DMS114 treated with DMSO at 0.1 percent for 48 hours (cell line): ENCODE results near the gene TNS3.

Experiments
- DNase-seq: peaks from one replicate; lab custom pipeline; 2025; ENCODE audit not compliant: unreplicated experiment; lab: John Stamatoyannopoulos, UW

TNS3 gene

DNA sequence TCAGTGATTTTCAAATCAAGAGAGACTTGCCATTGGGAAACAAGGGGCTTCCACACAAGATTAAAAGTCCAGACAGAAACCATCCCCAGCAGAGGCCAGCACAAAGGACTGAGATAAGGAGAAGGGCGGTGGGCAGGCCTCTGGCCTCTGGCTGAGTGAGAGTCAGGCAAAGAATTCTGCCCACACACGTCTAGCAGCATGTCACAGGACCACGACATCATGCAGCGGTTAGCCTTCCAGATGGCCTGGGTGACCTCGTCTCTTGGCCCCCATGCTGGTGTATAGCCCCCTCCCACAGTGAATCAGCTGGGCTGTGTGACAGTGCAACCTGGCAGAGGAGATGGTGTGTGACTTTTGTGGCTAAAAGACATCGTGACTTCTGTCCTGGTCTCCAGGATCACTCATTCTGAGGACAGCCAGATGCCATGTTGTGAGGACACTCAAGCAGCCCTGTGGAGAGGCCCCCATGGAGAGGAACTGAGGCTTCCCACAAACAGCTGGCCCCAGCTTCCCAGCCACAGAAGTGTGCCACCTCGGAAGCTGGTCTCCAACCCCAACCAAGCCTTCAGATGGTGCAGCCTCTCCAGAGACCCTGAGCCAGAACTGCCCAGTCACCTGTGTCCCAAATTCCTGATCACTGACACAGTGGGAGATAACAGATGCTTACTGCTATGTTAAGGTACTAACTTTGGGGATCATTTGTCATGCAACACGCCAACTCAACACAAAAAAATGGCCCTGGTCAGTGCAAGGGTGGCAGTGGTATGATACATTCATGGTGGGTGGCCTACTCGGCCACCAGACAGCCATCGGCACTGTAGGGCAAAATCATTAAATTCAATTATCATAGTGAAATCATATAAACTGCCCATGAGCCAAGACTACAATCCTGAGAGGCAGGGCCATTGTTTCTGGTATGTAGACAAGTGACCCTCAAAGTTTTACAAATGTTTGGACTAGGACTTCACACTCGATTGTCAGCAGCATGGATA, 73.2 kb downstream of the TNS3 start:
- no peak for DNase-seq

DNA sequence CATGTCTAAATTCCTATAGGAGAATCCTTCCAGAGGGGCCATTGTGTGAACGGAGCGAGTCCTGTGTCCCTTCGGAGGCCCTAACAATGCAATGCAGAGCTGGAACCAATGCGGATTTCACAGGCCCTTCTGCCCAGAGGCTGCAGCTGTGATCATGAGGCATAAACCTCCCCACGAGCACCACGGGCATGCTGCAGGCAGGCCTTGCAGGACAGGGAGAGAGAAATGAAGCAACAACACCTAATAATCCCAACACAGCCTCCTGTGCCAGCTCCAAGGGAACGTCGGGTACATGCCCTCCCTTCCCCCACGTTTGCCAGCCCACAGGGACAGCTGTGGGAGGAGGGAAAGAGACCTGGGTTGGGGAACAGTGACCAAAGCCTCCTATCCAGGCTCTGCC, 74.4 kb downstream of the TNS3 start:
- DNase-seq: no peak

DNA sequence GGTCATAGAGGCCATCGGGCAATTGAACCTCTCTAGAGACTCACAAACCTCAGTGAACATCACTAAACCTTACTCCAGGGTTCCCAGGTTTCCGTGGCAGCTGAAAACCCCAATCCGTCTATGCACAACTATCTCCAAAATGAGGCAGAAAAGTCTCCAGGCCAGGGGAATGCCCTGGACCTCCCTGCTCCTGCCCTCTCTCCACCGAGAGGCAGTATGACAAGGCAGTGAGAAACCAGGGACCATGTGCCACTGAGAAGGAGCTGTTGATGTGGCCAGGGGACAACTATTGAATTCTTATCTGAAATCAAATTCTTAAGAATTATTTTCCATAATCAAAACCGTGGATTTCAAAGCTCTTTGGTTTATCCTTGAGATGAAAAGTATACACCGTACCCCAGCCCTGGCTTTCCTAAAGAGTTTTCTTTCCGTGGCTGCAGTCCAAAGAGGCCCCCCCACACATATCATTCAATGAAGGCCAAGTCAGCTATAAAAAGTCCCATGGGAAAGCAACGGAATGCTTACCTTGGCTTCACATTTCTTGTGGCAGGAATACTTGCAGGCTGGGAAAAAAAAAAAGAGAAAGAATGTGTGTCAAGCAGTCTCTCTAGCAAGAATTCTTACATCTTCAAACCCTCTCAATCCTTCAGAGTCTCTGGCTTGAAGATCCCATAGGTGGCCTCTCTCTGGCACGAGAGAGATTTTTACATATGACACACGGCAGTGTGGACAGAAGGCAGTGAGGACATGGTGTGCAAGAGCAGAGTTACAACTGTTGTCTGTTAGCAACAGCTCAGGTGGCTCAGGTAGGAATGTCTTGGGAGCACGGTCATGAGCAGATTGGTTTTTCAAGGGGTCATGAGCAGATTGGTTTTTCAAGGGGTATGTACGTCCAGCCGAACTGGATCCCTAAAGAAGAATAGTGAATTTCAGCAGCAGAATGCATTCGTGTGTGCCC, 75.2 kb downstream of the TNS3 start:
- DNase-seq: no peak

- DNase-seq: no peak
These were observed 76.5 kb downstream of the TNS3 start for GRCh38 chr7:47505312-47506007.

DNA sequence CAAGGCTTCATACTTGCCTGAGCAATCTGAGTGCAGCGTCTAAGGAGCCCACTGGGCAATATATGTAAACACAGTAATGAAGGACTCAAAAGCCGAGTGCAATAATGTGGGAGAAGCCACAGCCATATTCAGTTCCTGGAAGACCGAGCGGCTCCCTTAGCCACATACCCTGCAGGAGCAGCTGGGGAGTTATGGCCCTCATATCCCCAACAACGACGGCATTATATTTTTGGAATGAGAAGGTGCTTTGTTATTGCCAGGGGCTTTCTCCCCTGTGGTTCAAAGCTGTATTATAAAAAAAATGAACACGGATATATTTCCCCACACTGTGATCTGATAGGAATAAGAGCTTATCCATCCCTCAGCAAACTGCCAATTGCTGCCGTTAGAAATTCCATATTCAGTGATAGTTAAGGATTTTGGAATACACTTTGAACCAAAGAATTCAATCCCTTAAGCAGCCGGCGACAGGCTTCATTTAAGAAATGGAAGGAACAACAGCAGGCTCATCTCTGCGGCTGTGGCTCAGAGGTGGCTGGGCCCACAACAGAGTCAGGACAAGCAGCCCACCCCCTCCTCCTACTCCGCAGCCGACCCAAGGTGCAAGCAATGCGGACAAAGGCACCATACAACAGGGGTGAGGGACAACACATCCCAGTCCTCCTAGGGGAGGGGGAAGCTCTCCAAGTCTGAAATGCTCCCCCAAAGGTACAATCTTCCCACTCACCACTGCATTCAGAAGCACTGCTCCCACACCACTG, 77.2 kb downstream of the TNS3 start:
- no peak for DNase-seq

- no peak for DNase-seq
These were observed 78.6 kb downstream of the TNS3 start for GRCh38 chr7:47503281-47503680.

DNA sequence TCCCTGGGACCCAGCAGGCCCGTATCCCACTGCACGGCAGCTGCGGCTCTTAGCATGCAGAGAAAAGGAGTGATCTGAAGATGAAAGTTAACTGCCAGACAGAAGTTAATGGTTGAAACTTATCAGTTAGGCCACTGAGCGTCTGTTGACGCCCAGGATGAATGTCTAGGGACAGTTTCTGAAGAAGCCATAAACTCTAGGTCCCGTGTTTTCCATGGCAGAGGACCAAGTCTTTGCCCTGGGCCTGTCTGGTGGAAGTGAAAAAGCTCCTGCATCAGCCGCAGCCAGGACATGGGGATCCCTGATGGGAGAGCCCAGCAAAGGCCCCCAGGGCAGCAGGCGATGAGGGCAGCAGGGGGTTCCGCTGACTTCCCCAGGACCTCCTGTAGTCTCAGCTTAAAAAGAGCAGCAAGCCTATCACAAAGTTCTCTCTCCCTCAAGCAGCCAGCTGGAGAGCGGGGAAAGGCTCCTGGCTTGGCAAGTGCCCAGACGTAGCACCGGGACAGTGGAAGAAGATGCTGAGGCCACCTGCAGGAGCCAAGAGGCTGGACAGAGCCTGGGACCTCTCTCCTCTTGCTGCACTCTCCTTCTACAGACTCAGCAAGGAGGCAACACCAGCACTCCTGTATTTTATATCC, 79.6 kb downstream of the TNS3 start:
- DNase-seq: no peak

- no peak for DNase-seq
These were observed 80.5 kb downstream of the TNS3 start for GRCh38 chr7:47501406-47501805.

DNA sequence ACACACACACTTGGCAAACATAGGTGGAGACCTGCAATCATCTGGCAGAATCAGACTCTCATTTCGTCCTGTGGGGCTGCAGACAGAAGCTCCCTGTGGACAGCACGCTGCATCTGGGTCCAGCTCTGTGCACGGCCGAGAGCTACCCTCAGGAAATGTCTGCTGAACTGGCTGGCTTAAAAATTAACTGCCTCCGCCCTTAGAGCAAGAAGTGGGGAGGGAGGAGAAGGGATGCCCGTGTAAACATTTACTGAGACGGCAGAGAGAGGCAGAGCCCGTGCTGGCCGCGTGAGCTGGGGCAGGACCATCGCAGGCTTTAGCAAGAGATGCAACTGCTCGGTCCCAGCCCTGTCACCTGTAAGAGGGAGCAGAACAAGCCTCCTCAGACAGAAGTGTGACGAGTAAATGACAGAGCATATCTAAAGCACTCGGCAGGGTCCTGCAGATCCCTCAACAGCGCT, 81.8 kb downstream of the TNS3 start:
- DNase-seq: no peak

- no peak for DNase-seq
These were observed 83.5 kb downstream of the TNS3 start for GRCh38 chr7:47498229-47499056.

GRCh38 chr7:47497367-47498096, 84.4 kb downstream of the TNS3 start:
- DNase-seq: no peak

- DNase-seq: no peak
These were observed 85.2 kb downstream of the TNS3 start for GRCh38 chr7:47496666-47497065.

- DNase-seq: no peak
These were observed 85.8 kb downstream of the TNS3 start for GRCh38 chr7:47496056-47496665.

- no peak for DNase-seq
These were observed 87.7 kb downstream of the TNS3 start for GRCh38 chr7:47493976-47494911.

DNA sequence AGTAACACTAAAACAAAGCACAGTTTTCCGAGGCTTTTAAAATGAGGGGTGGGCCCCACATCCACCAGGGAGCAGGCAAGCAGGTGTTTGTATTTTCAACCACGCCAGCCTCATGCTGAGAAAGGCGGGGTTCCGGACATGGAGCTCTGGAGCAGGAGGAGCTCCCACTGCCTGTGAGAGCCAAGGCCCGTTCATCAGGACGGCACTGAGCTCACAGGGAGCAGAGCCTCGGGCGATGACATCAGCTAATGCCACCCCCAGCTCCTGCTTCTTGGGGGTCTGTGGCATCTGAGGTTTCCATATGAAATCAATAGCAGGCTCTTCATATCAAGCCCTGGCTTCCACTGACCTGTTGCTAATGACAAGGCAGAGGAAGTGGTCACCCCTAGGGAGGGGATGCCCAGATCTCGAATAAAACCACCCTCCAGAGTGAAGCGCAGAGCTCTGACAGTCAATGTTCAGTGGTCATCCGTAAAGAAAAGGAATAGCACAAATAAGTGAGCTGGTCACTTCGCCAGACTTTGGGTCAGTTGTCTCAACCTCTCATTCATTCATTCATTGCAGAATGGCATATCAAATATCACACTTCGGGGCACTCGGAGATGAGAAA, 89.1 kb downstream of the TNS3 start:
- no peak for DNase-seq
